HG03558 (cell line): ENCODE data around the gene TCL1B.
"Not testable (repeated sequence)": the region's sequence is repeated elsewhere in the genome, so short reads cannot be mapped to it uniquely, and the experiment has no call there.

Source experiments
- ATAC-seq: cut with Tn5 transposase; IDR thresholded peaks from one replicate; pipeline ENCODE4 v1.9.1; 2021; ENCODE audit warnings: moderate number of reproducible peaks; ENCODE audit not compliant: unreplicated experiment; ENCODE audit errors: extremely low read depth

The TCL1B gene

GRCh38 chr14:95699412-95699811 is 13.2 kb downstream of the TCL1B start:
- ATAC-seq: no peak

DNA sequence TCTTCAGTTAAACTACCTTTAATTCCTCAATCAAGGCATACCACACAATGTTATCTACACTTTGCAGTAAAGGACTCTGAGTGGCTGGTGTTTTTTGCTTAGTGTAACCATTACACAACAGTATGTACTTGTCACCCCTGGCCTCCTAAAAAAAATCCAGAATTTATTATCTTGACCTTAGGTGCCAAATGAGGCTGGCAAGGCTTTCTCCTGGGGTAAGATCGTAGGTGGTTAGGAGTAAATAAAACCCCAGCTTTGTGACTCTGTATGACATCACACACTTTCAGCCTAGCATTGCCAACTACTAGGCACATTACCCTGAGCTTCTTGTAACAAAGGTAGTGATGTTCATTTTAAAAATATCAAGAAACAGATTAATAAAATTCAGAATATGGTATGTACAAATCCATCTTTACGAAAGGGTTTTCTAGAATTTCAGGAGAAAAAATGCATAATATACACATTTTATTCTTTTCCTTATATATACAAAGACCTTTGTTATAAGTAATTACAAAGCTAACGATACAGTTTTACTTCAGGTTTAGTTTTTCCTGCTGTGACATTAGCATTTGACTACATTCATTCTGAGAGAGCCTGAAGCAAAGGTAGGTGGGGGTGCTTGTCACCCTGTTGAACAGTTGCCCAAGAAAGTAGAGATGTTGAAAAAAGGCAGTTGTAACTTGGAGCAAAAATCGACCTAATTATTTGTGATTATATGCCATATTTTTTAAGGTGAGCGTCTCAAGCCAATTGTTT is 14.2 kb downstream of the TCL1B start:
- ATAC-seq: no peak

- ATAC-seq: no peak
Observed at GRCh38 chr14:95701846-95702221, 15.6 kb downstream of the TCL1B start.

DNA sequence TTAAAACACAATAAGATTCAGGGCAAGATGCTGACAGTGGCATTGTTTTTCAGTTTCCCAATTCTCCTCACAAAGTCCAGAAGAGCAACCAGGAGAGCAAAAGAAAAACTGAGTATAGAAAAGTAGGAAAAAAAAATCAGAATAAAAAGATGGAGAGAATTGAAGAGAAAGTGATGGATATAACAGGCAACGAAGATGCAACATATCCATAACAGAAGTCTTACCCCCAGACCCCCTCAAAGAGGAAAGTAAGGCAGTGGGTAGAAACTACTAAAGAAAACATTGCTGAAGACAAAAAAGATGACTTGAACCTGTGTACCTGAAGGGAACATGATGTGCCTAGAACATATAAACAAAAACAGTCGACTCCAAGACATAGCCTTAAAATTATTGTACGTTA is 17.1 kb downstream of the TCL1B start:
- no peak for ATAC-seq

GRCh38 chr14:95703805-95704204 is 17.6 kb downstream of the TCL1B start:
- ATAC-seq: no peak

- no peak for ATAC-seq
Observed at GRCh38 chr14:95705518-95705917, 19.3 kb downstream of the TCL1B start.

- ATAC-seq: no peak
Observed at GRCh38 chr14:95707327-95707726, 21.1 kb downstream of the TCL1B start.

DNA sequence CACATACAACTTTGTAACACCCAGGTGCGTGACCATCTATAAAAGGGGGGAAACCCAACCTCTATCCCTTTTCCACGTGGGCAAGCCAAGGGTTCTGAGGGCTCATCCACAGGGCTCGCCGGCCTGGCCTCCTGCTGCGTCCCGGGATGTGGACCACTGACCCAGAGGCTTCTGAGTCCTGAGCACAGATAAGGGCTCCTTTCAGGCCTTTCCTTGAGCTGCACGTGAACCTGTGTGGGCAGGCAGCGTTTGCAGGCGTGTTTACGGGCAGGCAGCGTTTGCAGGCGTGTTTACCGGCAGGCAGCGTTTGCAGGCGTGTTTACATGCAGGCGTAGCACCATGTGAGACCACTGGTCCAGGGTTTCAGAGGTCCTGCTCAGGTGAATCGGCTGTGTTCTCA is 23.9 kb downstream of the TCL1B start:
- no peak for ATAC-seq

DNA sequence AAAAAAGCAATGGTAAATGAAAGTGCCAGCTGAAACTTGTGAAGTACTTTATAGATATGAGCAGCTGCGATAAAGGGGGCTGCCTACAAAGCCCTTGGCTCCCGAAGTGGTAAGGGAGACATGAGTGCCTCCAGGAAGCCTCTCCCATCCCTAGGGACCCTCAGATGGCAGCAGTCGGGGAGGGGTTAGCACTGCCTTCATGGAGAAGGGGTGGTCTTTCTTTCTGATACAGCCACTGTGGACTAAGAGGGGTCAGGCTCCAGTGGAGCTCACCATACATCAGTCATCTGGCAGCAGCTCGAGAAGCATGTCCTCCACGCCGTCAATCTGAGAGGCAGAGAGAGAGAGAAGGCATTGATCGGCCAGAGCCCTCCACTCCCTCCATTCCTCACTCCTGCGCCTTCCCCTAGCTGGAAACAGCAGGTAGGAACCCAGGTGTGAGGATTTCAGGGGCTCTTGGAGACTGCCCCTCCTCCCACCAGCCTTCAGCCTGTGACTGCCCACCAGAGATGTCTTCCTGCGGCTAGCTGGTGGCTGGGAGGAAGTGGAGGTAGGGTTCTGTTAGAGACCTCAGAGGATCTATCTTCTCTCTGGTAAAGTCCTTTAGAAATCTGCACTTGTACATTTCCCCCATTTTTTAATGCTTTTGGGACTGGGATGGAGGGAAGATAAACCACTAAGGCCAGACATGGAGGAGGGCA is 25.4 kb downstream of the TCL1B start:
- ATAC-seq: no peak

GRCh38 chr14:95712398-95712797 is 26.2 kb downstream of the TCL1B start:
- no peak for ATAC-seq

DNA sequence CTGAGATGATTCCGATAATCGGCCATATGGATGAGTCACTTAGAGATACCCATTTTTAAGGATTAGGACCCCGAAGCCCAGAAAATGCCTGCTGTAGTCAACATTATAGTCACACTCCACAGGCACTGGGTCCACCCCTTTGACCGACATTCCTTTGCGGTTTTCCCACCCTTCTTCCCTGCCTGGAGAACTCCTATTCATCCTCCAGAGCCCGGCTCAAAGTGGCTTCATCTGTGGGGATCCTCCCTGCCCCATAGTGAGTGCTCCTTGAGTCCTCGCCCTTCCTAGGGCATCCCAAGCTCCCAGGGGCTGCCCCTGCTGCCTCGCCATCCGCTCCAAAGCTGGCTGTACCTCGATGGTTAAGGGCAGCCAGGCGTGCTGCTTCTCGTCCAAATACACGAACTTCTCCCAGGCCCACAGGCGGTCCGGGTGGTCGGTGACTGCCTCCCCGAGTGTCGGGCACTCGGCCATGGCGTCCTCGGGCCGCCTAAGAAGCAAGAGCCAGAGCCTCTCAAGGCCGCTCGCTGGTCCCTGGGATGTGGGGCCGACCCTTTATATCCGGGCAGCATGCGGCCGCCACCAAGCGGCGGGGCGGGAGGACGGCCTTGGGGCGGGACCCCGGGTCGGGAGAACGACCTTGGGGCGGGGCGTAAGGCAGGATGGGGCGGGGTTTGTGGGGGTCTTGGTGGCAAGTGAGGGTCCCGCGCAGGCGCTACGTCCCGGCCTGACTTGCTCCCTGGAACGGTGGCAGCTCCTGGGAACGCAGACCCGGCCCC is 27.6 kb downstream of the TCL1B start, which contains the start of gene TCL1A:
TCL1A (minus strand) TSS at position 530 of the 776 bp plus-strand sequence; CDS start at position 471, 59 bp downstream.
- ATAC-seq: peak; percentile 60

DNA sequence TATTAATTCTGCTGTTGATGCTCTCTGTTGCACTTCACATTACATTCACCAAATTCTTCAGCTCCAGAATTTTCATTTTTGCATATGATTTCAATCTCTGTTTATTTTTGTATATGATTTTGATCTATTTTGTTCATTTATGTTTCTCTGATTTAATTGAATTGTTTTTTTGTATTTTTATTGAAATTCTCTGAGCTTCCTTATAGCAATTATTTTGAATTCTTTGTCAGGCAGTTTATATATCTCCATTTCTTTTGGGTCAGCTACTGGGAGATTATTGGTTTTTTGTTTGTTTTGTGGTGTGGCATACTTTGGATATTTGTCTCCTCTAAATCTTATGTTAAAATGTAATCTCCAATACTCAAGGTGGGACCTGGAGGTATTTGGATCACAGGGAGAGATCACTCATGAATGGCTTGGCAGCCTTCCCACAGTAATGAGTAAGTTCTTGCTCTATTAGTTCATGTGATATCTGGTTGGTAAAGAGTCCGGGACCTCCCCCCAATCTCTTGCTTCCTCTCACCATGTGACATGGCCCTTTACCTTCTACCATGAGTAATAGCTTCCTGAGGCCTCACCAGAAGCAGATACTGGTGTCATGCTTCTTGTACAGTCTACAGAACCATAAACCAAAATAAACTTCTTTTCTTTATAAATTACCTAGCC is 36.4 kb downstream of the TCL1B start:
- no peak for ATAC-seq

DNA sequence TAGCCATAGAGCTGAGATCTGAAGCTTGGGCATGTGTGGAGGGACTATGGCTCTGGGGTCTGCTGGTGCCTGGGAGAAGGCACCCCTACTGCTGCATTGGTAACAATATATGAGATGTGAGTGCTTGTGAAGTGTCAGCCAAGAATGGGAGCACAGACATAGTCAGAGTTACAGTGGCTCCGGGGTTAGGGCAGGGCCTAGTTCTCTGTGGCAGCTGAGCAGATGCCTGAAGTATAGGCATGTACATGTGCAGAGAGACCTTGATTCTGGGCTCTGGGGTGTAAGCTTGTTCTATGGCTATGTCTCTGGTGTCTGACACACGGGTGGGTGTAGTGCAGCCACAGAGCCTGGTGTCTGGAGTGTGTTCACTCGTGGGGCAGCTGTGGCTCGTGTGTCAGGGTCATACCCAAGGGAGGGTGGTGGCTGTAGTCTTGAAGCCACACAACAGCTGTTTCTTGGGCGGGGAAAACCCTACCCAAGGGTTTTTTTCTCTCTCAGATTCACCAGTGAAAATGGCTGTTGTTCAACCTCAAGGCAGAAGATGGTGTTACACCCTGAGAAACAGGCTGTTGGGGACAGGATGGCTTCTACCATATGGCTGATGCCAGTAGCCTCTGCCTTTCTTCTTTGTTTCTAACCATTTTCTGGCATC is 39.6 kb downstream of the TCL1B start:
- peak; percentile 57 for ATAC-seq

GRCh38 chr14:95727056-95727700 is 41.0 kb downstream of the TCL1B start:
- no peak for ATAC-seq

- ATAC-seq: not testable (repeated sequence)
Observed at GRCh38 chr14:95729402-95730028, 43.3 kb downstream of the TCL1B start.

DNA sequence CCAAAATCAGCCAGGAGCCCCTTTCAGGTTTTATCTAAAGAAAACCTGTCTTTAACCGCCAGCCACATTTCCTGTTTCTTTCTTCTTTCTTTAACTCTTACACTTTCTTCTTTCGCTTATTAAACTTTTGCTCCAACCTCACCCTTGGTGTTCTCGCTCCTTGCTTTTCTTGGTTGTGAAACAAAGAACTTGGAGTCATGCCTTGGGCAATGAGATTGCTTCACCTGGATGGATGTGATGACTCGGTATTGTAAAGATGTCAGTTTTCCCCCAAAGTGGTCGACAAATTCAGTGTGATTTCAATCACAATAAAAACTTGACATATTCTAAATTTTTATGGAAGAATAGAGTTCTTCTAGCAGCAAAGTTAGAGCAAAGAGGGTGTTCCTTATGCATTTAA is 43.9 kb downstream of the TCL1B start:
- ATAC-seq: no peak

GRCh38 chr14:95733212-95733611 is 47.0 kb downstream of the TCL1B start:
- ATAC-seq: no peak

- ATAC-seq: no peak
Observed at GRCh38 chr14:95739356-95739755, 53.1 kb downstream of the TCL1B start.

DNA sequence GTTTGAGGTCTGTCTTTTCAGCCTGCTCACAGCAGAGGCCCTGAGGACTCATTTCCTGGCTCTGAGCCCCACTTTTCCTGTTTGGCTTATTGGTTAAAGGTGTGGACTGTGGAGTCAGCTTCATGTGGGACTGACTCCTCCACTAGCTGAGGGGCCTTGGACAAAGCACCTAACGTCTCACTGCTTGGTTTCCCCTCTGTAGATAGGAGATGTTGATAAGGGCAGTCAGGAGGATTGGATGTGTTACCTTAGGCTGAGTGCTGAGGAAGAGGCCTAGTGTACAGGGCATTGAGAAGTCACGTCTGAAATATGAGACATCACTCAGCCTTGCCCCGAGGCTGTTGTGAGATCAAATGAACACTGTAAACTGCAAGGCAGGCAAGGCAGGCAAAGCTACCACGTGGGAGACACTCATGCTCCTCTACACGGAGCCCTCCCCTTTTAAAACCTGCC is 54.8 kb downstream of the TCL1B start:
- no peak for ATAC-seq
